Superior temporal gyrus (tissue), 1 donor: Measurements from ENCODE around the gene CCDC86.
"Not testable (repeated sequence)": the region's sequence is repeated elsewhere in the genome, so short reads cannot be mapped to it uniquely, and the experiment has no call there.

Source experiments
- DNase-seq: peaks from one replicate; pipeline ENCODE4 v3.0.0-alpha.2; 2016; ENCODE audit errors: extremely low spot score

The CCDC86 gene, protein sequence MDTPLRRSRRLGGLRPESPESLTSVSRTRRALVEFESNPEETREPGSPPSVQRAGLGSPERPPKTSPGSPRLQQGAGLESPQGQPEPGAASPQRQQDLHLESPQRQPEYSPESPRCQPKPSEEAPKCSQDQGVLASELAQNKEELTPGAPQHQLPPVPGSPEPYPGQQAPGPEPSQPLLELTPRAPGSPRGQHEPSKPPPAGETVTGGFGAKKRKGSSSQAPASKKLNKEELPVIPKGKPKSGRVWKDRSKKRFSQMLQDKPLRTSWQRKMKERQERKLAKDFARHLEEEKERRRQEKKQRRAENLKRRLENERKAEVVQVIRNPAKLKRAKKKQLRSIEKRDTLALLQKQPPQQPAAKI

DNA sequence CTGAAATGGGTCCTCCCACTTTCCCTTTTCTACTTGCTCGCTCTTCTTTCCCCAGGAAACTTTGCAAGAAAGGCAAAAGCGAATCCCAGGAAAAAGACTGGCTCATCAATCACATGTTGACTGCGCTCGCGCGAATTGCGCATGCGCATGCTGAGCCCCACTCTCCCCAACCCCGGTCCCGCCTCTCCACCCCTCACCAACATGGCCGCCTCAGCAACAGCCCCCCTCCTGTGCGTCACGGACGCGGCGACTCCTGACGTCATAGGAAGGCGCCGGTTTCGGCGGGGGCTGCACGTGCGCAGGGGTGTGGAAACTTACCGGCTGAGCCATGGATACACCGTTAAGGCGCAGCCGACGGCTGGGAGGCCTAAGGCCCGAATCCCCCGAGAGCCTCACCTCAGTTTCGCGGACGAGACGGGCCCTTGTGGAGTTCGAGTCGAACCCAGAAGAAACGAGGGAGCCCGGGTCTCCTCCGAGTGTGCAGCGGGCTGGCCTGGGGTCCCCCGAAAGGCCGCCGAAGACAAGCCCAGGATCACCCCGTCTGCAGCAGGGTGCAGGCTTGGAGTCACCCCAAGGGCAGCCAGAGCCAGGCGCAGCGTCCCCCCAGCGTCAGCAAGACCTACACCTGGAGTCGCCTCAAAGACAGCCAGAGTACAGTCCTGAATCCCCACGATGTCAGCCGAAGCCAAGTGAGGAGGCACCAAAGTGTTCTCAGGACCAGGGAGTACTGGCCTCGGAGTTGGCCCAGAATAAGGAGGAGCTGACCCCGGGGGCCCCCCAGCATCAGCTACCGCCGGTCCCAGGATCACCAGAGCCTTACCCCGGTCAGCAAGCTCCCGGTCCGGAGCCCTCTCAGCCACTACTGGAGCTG lies at the start of gene CCDC86:
Gene CCDC86, plus strand, starts transcription at position 317 of the 871 bp plus-strand sequence. Its CDS starts 12 bp downstream, at position 329.
- DNase-seq, result peak; percentile 95

DNA sequence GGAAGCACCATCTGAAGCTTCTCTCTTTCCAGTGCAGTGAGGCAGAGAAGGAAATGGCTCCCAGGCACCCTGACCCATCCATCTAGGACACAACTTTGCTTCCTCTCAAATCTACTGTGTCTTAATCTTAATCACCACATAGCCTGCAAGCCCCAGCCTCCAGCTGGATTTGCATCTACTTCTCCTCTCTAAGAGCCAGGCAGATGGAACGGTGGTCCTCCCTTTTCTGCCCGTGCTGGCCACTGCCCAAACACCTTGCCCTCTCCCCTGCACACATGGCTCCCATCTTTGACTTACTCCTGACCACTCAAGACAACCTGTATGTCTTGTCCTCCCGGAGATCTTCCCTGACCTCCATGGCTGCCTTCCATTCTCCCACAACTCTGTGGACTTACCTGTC lies 49.4 kb upstream of the CCDC86 start:
- DNase-seq, result no peak

DNA sequence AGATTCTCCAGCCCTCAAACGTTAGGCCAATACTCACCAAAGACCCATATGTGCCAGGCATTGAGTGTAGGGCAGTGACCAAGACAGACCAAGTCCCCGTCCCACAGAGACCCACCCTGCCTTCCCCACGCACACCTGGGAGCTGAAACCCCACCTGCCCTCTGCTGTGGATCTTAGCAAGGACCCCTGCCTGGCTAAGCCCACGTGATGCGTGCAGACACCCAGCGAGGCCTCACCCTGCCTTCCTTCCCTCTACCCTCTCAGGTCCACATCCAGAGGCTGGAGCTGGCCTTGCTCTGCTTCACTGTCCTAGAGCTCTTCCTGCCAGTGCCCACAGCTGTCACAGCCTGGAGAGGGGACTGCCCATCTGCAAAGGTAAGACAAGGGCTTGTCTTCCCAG lies 46.6 kb upstream of the CCDC86 start:
- no peak for DNase-seq

DNA sequence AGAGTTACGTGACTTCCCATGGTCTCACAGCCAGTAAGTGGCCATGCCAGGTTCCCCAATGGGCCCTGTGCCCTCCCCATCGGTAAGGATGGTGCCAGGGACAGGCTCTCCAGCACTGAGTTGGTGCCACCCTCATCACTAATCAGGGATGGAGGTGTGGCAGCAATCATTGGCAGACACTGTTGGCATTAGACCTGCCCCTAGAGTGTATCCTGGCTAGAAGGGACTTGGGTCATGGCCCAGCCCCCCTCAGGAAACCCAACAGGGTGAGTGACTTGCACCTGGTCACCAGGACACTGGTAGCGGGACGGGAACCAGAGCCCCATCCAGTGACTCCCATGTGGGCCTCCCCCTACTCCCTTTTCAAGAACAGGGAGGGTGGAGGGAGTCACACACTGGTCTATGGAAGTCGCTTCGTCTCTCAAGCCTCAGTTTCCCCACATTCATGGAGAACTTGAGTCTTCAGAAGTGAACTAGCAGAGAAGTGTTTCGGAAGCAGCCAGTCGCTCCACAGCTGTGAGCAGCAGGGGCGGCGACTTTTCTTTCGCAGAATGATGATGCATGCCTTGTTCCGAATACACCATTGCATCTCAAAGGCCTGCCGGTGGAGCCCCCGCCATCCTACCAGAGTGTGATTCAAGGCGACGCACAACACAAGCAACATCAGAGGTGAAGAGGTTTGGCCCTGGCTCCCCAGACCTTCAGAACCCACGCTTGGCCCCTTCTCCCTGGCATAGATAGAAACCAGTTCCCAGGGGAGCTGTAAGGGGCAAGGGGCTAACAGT lies 43.9 kb upstream of the CCDC86 start:
- DNase-seq, result no peak

DNA sequence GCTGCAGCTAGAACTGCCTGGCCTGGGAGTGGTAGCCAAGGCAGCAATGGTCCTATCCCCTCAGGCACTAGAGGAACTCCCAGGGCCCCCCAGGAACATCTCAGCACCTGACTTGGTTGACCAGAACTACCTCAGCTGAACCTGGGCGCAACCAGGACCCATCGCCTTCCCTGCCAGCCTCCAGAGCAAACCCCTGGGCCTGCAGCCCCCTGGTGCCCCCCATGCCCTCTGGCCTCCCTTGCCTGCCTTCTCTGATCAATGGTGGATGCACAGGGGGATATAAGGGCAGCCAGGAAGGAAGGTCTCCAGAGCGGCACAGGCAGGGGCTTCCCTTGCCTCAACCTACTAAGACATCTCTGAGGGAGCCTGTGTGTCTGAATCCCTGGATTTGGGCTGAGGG lies 43.3 kb upstream of the CCDC86 start:
- DNase-seq, result no peak

DNA sequence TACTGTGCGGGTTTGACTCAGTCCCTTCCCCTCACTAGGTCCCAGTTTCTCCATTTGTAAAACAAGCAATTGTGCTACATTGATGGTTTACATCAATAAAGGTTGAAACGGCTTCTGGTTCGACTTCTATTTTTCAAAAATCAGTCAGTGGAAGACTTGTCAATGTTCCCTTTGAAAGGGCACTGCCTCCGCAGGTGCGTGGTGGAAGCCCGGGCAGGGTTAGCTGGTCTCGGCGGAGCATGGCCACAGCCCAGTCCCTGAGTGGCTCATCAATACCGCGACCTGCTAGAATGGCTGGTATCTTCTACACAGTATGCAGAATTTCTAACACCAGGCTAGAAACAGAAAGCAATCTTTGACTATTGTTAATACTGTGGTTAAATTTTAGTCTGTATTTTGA lies 40.7 kb upstream of the CCDC86 start:
- no peak for DNase-seq

DNA sequence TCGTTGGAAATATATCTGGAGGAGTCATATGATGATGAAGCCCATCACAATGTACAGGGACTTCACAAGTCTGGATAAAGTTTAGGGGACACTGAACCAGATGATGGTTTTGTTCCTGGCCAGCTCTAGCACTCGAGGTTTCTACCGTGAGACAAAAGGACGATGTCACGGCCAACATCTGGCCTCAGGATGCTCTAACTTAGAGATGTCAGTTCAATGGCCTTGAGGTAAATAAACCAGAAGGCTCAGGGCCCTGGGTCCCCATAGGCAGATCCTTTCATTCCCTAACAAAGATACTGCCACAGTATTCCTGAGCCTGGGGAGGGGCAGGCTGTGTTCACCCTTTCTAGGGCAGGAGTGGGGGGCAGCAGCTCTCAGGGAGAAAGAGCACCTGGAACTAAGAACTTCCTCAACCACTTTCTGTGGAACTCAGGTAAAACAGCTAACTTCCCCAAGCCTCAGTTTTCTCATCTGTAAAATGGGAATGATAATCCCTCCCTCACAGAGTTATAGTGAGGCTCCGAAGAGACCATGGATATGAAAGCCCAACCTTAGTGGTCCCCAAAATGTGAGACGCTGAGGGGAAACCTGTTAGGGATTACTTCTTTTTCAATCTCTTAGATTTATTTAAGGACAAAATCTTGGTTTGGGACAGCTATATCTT lies 38.5 kb upstream of the CCDC86 start:
- DNase-seq, result no peak

DNA sequence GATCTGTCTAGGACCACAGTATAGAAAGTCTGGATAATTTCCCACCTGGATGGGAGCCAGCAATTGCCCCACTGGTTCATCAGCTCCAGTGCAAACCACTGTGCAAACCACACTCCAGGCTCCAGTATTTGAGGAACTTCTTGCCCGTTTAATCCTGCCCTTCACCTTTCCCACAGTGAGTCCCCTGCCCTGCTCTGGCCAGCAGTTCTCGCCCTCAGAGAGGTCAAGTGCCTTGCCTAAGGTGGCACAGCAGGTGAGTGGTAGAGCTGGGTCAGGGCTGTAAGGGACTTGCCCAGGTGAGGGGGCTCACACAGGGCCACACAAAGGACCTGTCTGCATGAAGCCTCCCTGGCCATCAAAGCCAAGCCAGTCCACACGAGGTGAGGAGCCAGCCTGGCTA lies 32.7 kb upstream of the CCDC86 start:
- no peak for DNase-seq

DNA sequence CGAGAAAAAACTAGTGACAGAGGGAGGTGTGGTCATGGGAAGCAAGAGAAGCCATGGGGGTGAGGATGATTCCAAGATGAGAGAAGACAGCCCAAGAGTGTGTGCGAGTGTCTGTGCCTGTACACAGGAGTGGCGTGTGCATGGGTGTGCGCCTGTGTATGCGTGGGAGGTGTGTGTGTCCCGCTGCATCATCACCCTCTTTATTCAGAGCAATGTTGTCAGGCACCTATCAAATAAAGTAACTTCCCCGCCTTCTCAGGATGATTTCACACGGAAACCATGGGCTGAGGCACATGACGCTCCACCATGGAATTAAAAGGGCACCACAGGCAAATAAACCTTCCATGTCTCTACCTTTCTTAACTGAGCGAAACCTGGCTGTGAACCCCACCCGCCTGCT lies 32.2 kb upstream of the CCDC86 start:
- no peak for DNase-seq

DNA sequence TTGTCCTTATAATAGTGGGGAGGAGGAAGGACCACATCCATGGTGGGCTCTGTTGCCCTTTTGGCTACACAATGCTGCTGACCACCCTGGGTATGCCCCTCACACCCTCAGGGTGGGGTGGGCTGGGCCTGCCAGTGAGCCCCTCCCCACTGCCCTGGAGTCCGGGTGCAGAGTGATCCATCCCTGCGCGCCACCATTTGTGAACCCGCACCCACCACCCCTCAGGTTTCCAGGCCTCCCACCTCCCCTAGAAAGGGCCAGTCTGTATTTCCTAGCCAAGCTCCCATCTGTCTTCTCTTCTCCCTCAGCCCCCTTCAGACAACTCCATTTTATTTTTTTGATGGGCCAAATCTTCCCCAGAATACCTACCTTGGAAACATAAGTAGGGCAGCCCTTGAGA lies 31.8 kb upstream of the CCDC86 start:
- no peak for DNase-seq

DNA sequence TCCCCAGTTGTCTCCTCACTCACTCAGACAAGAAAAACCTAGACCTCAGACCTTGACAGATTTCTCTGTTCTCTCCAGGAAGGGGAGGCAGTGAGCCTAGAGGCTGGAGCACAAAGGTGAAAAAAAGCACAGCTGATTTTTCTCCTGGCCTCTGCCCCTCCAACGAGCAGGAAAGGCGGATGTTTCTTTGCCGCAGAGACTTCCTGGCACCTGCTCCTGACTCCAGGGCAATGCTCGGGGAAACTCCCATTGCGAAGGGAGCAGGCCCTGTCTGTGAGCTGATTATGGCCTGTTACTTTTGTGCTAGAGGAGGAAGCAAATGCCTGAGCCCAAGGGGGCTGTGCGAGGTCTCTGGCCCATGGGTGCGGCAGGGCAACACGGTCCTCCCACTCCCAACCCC lies 31.3 kb upstream of the CCDC86 start:
- no peak for DNase-seq

DNA sequence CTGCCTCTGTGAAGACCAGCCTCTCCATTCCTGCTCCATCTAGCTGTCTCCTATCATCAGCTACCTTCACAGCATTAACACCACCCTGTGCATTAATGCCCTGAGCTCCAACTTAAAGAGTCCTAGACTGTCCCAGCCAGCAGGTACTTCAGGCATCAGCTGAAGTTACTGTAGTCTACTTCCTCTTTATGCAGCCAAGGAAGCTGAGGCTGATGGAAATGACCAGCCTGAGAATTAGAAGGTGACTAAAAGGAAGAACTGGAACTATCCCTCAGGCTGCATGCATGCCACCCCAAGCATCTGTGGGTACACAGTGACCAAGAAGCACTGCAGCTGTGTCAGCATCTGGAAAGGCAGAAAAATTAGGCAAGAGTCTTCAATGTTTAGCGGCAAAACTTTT lies 28.6 kb upstream of the CCDC86 start:
- DNase-seq, result no peak

DNA sequence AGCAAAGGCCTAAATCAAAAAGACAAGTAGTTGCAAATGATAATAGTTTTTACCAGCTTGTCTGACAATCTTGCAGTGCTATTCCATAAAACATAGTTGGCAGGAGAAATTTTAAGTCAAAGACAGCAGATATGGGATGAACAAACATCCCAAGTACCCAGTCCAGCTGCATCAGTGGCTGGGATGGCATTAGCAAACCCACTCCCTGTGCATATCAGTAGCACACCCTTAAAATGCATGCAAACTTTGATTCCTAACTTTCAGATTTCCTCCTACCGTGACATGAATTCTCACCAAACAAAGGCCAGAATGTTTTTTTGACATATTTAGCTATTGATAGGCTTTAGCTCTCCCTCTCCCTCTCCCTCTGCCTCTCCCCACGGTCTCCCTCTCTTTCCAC lies 27.8 kb upstream of the CCDC86 start:
- DNase-seq, result no peak

DNA sequence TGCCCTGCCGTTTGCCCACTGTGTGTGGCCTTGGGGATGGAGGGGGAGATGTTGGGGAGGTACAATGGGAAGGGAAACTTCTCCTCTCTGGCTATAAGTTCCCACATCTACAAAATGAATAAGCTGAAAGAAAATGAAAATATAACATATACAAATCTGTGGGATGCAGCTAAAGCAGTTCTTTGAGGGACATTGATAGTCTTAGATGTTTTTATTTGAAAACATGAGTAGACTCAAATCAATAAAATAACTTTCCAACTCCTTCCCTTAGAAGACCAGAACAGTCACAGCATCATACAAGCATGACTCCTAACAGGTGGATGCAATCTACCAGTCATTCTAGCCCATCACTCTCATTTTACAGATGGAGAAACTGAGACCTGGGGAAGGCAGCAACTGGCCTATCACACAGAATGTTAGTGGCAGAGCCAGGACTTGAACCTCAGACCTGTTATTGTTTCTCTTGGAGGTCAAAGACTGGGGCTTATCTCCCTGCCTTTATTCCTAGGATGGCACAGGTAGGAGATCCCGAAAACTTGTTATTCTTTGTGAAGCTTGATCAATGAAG lies 25.2 kb upstream of the CCDC86 start:
- DNase-seq, result no peak

DNA sequence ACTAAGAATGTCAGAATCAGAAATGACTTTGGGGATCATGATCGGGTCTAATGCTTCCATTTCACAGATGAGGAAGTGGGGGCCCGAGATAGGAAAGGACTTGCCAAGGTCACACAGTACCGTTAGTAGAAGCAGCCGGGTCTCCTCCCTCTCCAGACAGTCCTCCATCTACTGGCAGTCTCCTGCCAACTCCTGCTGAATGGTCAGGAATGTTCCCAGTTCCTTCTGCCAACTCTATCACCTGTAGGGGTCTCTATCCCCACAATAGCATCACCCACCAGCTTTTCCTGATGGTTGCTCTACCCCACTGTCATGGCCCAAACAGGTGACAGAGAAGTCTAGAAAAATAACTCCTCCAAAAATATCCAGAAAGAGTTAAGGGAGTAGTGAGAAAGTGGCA lies 23.9 kb upstream of the CCDC86 start:
- DNase-seq, result no peak

DNA sequence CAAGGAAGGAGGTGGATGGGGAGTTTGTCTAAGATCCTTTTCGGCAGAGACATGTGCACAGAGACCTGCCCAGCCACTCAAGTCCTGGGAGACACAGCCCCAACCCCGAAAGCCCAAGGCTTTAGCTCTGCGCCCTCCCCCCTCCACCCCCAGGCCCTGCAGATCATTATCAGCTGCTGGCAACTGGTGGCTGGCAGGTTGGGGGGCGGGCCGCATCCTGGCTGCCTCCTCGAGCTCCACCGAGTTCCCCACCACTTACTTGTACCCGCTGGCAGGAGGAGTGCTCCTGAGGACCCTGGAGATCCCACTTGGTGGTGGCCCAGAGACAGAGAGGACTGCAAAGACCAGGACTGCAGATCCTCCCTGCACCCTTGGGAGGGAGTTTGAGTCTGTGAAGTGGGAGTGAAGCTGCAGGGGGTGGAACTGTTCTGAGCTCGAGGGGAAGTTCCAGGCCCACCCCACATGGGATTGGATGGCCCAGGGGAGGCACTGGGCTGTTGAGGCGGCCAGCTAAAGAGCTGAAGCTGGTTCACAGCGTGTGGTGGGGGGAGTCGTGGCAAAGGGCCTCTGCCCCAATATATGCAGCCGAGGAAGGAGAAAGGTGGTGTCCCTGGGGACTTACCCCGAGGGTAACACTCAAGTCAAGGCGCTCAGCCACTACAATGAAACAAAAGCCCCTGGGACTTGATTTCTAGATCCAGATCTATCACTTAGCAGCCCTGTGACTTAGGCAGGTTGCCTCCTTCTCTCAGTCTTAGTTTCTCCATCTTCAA lies 19.9 kb upstream of the CCDC86 start:
- no peak for DNase-seq

DNA sequence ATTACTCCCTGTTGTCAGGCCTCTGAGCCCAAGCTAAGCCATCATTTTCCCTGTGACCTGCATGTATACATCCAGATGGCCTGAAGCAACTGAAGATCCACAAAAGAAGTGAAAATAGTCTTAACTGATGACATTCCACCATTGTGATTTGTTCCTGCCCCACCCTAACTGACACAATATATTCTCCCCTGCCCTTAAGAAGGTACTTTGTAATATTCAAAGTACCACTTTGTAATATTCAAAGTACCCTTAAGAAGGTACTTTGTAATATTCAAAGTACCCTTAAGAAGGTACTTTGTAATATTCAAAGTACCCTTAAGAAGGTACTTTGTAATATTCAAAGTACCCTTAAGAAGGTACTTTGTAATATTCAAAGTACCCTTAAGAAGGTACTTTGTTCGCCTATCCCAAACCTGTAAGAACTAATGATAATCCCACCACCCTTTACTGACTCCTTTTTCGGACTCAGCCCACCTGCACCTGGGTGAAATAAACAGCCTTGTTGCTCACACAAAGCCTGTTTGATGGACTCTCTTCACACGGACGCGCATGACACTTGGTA lies 18.1 kb upstream of the CCDC86 start:
- DNase-seq, result not testable (repeated sequence)

DNA sequence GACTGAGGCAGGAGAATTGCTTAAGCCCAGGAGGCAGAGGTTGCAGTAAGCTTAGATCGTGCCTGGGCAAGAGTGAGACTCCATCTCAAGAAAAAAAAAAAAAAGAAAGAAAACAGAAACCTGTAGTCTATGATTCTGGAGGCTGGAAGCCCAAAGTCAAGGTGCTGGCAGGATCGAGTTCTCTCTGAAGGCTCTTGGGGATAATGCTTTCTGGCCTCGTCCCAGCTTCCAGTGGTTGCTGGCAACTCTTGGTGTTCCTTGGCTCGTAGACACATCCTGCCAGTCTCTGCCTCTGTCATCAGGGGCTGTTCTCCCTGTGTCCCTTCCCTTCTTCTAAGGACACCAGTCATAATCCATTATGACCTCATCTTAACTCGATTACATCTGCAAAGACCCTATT lies 16.8 kb upstream of the CCDC86 start:
- no peak for DNase-seq

DNA sequence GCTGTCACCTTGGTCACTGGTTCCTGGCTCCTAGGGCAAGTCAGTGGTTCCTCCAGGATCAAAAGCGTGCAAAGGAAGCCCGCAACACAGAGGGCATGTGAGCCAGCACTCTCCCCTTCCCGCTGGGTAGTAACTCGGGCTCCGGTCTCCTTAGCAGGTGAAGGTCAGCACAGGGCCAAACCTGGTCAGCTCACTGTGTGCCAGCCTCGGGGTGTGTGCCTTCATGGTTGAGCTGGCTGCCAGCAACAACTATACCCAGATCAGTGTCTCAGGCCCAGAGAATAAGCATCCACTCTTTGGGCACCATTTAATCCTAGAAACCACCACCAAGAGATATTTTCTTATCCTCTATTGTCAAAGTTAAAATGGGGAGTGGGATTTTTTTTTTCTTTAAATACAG lies 16.1 kb upstream of the CCDC86 start:
- DNase-seq, result no peak

DNA sequence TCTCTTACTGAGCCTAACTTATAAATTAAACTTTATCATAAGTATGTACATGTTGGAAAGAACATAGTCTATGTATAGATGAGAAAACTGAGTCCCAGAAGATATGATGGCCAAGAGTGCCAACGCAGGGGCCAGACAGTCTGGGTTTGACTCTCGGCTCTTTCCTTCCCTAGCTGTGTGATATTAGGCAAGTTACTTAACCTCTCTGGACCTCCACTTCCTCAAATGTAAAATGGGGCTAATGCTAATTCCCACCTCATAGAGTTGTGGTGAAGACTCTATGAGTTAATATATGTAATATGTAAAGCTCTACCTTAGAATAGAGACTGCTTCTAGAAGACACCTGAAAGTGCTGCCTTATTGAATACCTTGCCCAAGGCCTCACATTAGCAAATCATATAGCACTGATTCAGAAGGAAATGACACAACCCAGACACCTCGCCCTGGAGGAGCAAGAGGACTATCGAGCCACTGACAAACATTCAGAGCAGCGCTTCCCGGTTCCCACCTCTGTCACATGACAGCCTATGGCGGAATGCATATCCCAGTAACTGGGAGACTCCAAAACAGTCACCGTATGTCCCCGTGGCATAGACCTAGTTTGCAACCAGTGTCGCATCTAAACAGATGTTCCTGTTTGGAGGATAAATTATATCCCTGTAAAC lies 11.3 kb upstream of the CCDC86 start:
- DNase-seq, result no peak
